Ovary (tissue), 9 donors: ENCODE data around the gene COL6A2. TPM values are rescaled to one million over a fixed set of nuclear protein-coding genes. Genes with fewer than 3 reads are reported as not detected.

Experiments used
- DNase-seq, 5 donors: peaks; one replicate each; pipeline ENCODE4 v3.0.0-alpha.2; 2019 to 2020
- H3K27ac ChIP-seq, 2 donors: fragments of 200-600 bp; one replicate each; pipeline versions ENCODE4 v1.5.1 to v1.8.0; 2019 to 2022
- H3K27me3 ChIP-seq: fragments of 200-600 bp; one replicate; pipeline ENCODE4 v1.8.0; 2022
- H3K36me3 ChIP-seq: fragments of 200-600 bp; sonication (generic); one replicate; pipeline ENCODE4 v1.5.1; 2019
- H3K4me1 ChIP-seq: one replicate; pipeline ENCODE4 v1.8.1; 2013; ENCODE audit warnings: mild to moderate bottlenecking, moderate library complexity; ENCODE audit not compliant: insufficient read depth
- H3K4me3 ChIP-seq: fragments of 200-600 bp; sonication (generic); one replicate; pipeline ENCODE4 v1.5.1; 2017
- H3K9me3 ChIP-seq, 2 donors: fragments of 200-600 bp in 1 of 2; sonication (generic) in 1 of 2; one replicate each; pipeline versions ENCODE4 v1.5.1 to v1.8.1; 2013 to 2019; ENCODE audit warnings: mild to moderate bottlenecking in 1 of 2, moderate library complexity in 1 of 2
- CTCF ChIP-seq, 3 donors: fragments of 450-650 bp in 2 of 3; fragments of 200-600 bp in 1 of 3; IDR thresholded peaks; one replicate each; pipeline versions ENCODE4 v1.5.1 to v1.8.0; 2016 to 2022; ENCODE audit warnings: antibody characterized with exemption in 3 of 3, mild to moderate bottlenecking in 1 of 3
- EP300 ChIP-seq: sonication (generic); formaldehyde crosslinking; IDR thresholded peaks from one replicate; pipeline ENCODE4 v1.6.1; 2017; ENCODE audit warnings: antibody characterized with exemption
- POLR2A ChIP-seq: fragments of 450-650 bp; IDR thresholded peaks from one replicate; pipeline ENCODE4 v1.6.1; 2017; ENCODE audit warnings: antibody characterized with exemption, mild to moderate bottlenecking, moderate library complexity
- whole genome bisulfite sequencing, 3 donors: extraction: QIAGEN DNeasy Blood & Tissue Kit in 1 of 3; methylation state at CpG; one replicate each; pipeline versions ENCODE4 v1.1.5 to v1.1.7; 2013 to 2017; 5-methylcytosine and 5-hydroxymethylcytosine counted together
- intact Hi-C, 4 donors: fragments of 100-400 bp; cut with DNase I; formaldehyde crosslinking; loops; one replicate each; pipeline versions ENCODE4 v1.11.0 to v1.15.1; 2022 to 2023
- polyA plus RNA-seq, 2 donors: library from polyadenylated mRNA; stranded (reverse); fragments of 200-250 nt in 1 of 2; fragments of 350-450 nt in 1 of 2; fragmentation: Illumina TruSeq in 1 of 2; extraction: RNeasy Lipid Tissue Mini Kit (QIAGEN cat#74804) in 1 of 2; gene quantifications; one replicate each; pipeline ENCODE4 v1.2.3, GENCODE V29; 2013 to 2014
- total RNA-seq, 7 donors: library from RNA; depleted of rRNA in 2 of 7; stranded (reverse); fragments of >200 nt in 2 of 7; fragmentation: NEBNext Ultra II Directional in 3 of 7; extraction: Animal tissue kit (Norgen Biotek cat#: 25700) in 3 of 7; gene quantifications; one replicate each; pipeline versions ENCODE4 v1.1.0 to v1.2.4, GENCODE V29; 2016 to 2023
- donor health status: DM: no; HTN: no; CAD: no; lungs with moderate emphysema.
- donor health status: DM: no; HTN: no; CAD: no.
- donor health status: Bipolar disorder and iron deficiency.
- donor health status: DM: yes; HTN: yes; CAD: no.
- donor health status: DM: no; HTN: no; CAD: no.
- donor health status: DM: yes; HTN: yes; CAD: no.

The COL6A2 gene
- total and polyA plus RNA-seq, 9 donors = 50.9 to 1,092 (median 818) TPM

GRCh38 chr21:46077674-46078101 lies 20.2 kb upstream of the COL6A2 start:
- intact Hi-C loops = no loop called here
- H3K36me3 ChIP-seq = no peaks in the 10 kb centered on the region
- TF ChIP-seq POLR2A = no peak
- TF ChIP-seq CTCF (IDR thresholded peaks at IDR 0.05) = no peak
- no peak for TF ChIP-seq EP300
- H3K27ac ChIP-seq = no peak overlapping the region
- H3K27me3 ChIP-seq = no peaks in the 10 kb centered on the region
- H3K4me1 ChIP-seq = no peaks in the 10 kb centered on the region
- WGBS, 3 donors = 93 to 96% (median 95%) methylated on average over 19 of the region's 19 CpGs
- H3K4me3 ChIP-seq = no peak overlapping the region
- H3K9me3 ChIP-seq = no peaks in the 10 kb centered on the region
- DNase-seq = peak in 2 of 5 donors; percentile 14 to 22

- no peak for TF ChIP-seq POLR2A
- no peak for TF ChIP-seq EP300
- TF ChIP-seq CTCF (IDR thresholded peaks at IDR 0.05) = no peak
Observed at GRCh38 chr21:46078322-46078977, 19.5 kb upstream of the COL6A2 start.

GRCh38 chr21:46078978-46079351 lies 18.9 kb upstream of the COL6A2 start:
- intact Hi-C loops = no loop called here
- Histone ChIP-seq H3K9me3 (no peaks in the 10 kb centered on the region), H3K4me1 (peaks cover 2% of the 10 kb centered on the region), H3K36me3 (no peaks in the 10 kb centered on the region), H3K4me3 (no peak overlapping the region), H3K27ac (no peak overlapping the region), H3K27me3 (no peaks in the 10 kb centered on the region)
- 46 to 63% (median 56%) methylated on average over 6 of the region's 6 CpGs for WGBS, 3 donors
- DNase-seq = peak in 2 of 5 donors; percentile 6 to 33
- TF ChIP-seq POLR2A = no peak

More at GRCh38 chr21:46078322-46078977, 19.5 kb upstream of the COL6A2 start:
- no peak overlapping the region for H3K4me3 ChIP-seq
- H3K36me3 ChIP-seq = no peaks in the 10 kb centered on the region
- no peaks in the 10 kb centered on the region for H3K27me3 ChIP-seq
- intact Hi-C loops = no loop called here
- DNase-seq = peak in 3 of 5 donors; percentile 15 to 30 (median 23)
- H3K4me1 ChIP-seq = no peaks in the 10 kb centered on the region
- 89 to 93% (median 90%) methylated on average over 23 of the region's 23 CpGs for WGBS, 3 donors
- H3K9me3 ChIP-seq = no peaks in the 10 kb centered on the region
- no peak overlapping the region for H3K27ac ChIP-seq

- intact Hi-C loops = no loop called here
- peaks cover 2% of the 10 kb centered on the region for H3K4me1 ChIP-seq
Observed at GRCh38 chr21:46079352-46080170, 18.4 kb upstream of the COL6A2 start.

More at GRCh38 chr21:46079352-46080170, 18.4 kb upstream of the COL6A2 start:
- no peak overlapping the region for H3K27ac ChIP-seq
- H3K27me3 ChIP-seq = no peaks in the 10 kb centered on the region
- H3K36me3 ChIP-seq = no peaks in the 10 kb centered on the region
- 73 to 79% (median 77%) methylated on average over 34 of the region's 34 CpGs for WGBS, 3 donors
- no peak overlapping the region for H3K4me3 ChIP-seq
- peak in 4 of 5 donors; percentile 9 to 24 (median 24) for DNase-seq
- H3K9me3 ChIP-seq = no peaks in the 10 kb centered on the region
- TF ChIP-seq EP300 (no peak), POLR2A (no peak), CTCF (IDR thresholded peaks at IDR 0.05) (no peak)
